GM18526 (cell line): ENCODE data around the gene APBA1.

Source experiments
- POLR2A ChIP-seq: IDR thresholded peaks from 3 replicates; pipeline ENCODE4 v1.6.1; 2011; ENCODE audit not compliant: insufficient read length; ENCODE audit errors: extremely low read depth

APBA1 gene

GRCh38 chr9:69671311-69671878, 776 bp downstream of the APBA1 start:
- no peak for TF ChIP-seq POLR2A

GRCh38 chr9:69667306-69667705, 4.9 kb downstream of the APBA1 start:
- no peak for TF ChIP-seq POLR2A

GRCh38 chr9:69660304-69660703, 11.9 kb downstream of the APBA1 start:
- no peak for TF ChIP-seq POLR2A

GRCh38 chr9:69658987-69659675, 13.0 kb downstream of the APBA1 start:
- no peak for TF ChIP-seq POLR2A

- no peak for TF ChIP-seq POLR2A
Measured at GRCh38 chr9:69657269-69657668, 14.9 kb downstream of the APBA1 start.

GRCh38 chr9:69655065-69655464, 17.1 kb downstream of the APBA1 start:
- TF ChIP-seq POLR2A: no peak

- no peak for TF ChIP-seq POLR2A
Measured at GRCh38 chr9:69653261-69653660, 18.9 kb downstream of the APBA1 start.

- TF ChIP-seq POLR2A: no peak
Measured at GRCh38 chr9:69649566-69650250, 22.5 kb downstream of the APBA1 start.

- TF ChIP-seq POLR2A: no peak
Measured at GRCh38 chr9:69647804-69648203, 24.4 kb downstream of the APBA1 start.

- no peak for TF ChIP-seq POLR2A
Measured at GRCh38 chr9:69646810-69647209, 25.4 kb downstream of the APBA1 start.

GRCh38 chr9:69645488-69645887, 26.7 kb downstream of the APBA1 start:
- no peak for TF ChIP-seq POLR2A

- no peak for TF ChIP-seq POLR2A
Measured at GRCh38 chr9:69643098-69643497, 29.1 kb downstream of the APBA1 start.

- TF ChIP-seq POLR2A: no peak
Measured at GRCh38 chr9:69637817-69638200, 34.4 kb downstream of the APBA1 start.

- no peak for TF ChIP-seq POLR2A
Measured at GRCh38 chr9:69637193-69637816, 34.9 kb downstream of the APBA1 start.

GRCh38 chr9:69633716-69634115, 38.5 kb downstream of the APBA1 start:
- TF ChIP-seq POLR2A: no peak

- TF ChIP-seq POLR2A: no peak
Measured at GRCh38 chr9:69632768-69633167, 39.4 kb downstream of the APBA1 start.
